ENCODE data around the gene ACSL3.
"Not testable (repeated sequence)": the region's sequence is repeated elsewhere in the genome, so short reads cannot be mapped to it uniquely, and the experiment has no call there.

Gene ACSL3

GRCh38 chr2:222860740-222861410, at the start of gene ACSL3:
Gene ACSL3, plus strand, starts transcription at chr2:222861036. Its CDS starts 47,737 bp downstream, at chr2:222908773.
- in situ Hi-C loops (cut with MboI; ENCODE audit: low pct_unique_long_range_greater_than_20kb, low sequenced_read_pairs): no loop called here
- DNase-seq: peak; percentile 93

GRCh38 chr2:222811828-222812227, 49.0 kb upstream of the ACSL3 start:
- in situ Hi-C loops (cut with MboI; ENCODE audit: low pct_unique_long_range_greater_than_20kb, low sequenced_read_pairs): no loop called here
- no peak for DNase-seq

- DNase-seq: no peak
- in situ Hi-C loops (cut with MboI; ENCODE audit: low pct_unique_long_range_greater_than_20kb, low sequenced_read_pairs): no loop called here
Observed at GRCh38 chr2:222813177-222813843, 47.5 kb upstream of the ACSL3 start.

- DNase-seq: no peak
- in situ Hi-C loops (cut with MboI; ENCODE audit: low pct_unique_long_range_greater_than_20kb, low sequenced_read_pairs): no loop called here
Observed at GRCh38 chr2:222819722-222820333, 41.0 kb upstream of the ACSL3 start.

- in situ Hi-C loops (cut with MboI; ENCODE audit: low pct_unique_long_range_greater_than_20kb, low sequenced_read_pairs): no loop called here
- no peak for DNase-seq
Observed at GRCh38 chr2:222823183-222823930, 37.5 kb upstream of the ACSL3 start.

GRCh38 chr2:222825031-222825430, 35.8 kb upstream of the ACSL3 start:
- in situ Hi-C loops (cut with MboI; ENCODE audit: low pct_unique_long_range_greater_than_20kb, low sequenced_read_pairs): no loop called here
- no peak for DNase-seq

GRCh38 chr2:222827417-222827816, 33.4 kb upstream of the ACSL3 start:
- in situ Hi-C loops (cut with MboI; ENCODE audit: low pct_unique_long_range_greater_than_20kb, low sequenced_read_pairs): no loop called here
- DNase-seq: no peak

- in situ Hi-C loops (cut with MboI; ENCODE audit: low pct_unique_long_range_greater_than_20kb, low sequenced_read_pairs): no loop called here
- no peak for DNase-seq
Observed at GRCh38 chr2:222828572-222828971, 32.3 kb upstream of the ACSL3 start.

- in situ Hi-C loops (cut with MboI; ENCODE audit: low pct_unique_long_range_greater_than_20kb, low sequenced_read_pairs): no loop called here
- DNase-seq: no peak
Observed at GRCh38 chr2:222830164-222830563, 30.7 kb upstream of the ACSL3 start.

GRCh38 chr2:222833410-222833809, 27.4 kb upstream of the ACSL3 start:
- no peak for DNase-seq
- in situ Hi-C loops (cut with MboI; ENCODE audit: low pct_unique_long_range_greater_than_20kb, low sequenced_read_pairs): no loop called here

GRCh38 chr2:222835143-222835822, 25.6 kb upstream of the ACSL3 start:
- in situ Hi-C loops (cut with MboI; ENCODE audit: low pct_unique_long_range_greater_than_20kb, low sequenced_read_pairs): no loop called here
- no peak for DNase-seq

GRCh38 chr2:222835823-222836151, 25.0 kb upstream of the ACSL3 start:
- in situ Hi-C loops (cut with MboI; ENCODE audit: low pct_unique_long_range_greater_than_20kb, low sequenced_read_pairs): no loop called here
- no peak for DNase-seq

GRCh38 chr2:222837643-222838056, 23.2 kb upstream of the ACSL3 start:
- in situ Hi-C loops (cut with MboI; ENCODE audit: low pct_unique_long_range_greater_than_20kb, low sequenced_read_pairs): no loop called here
- no peak for DNase-seq

GRCh38 chr2:222840060-222840802, 20.6 kb upstream of the ACSL3 start:
- in situ Hi-C loops (cut with MboI; ENCODE audit: low pct_unique_long_range_greater_than_20kb, low sequenced_read_pairs): no loop called here
- no peak for DNase-seq

GRCh38 chr2:222842491-222843174, 18.2 kb upstream of the ACSL3 start:
- in situ Hi-C loops (cut with MboI; ENCODE audit: low pct_unique_long_range_greater_than_20kb, low sequenced_read_pairs): no loop called here
- DNase-seq: peak; percentile 26

- no peak for DNase-seq
- in situ Hi-C loops (cut with MboI; ENCODE audit: low pct_unique_long_range_greater_than_20kb, low sequenced_read_pairs): no loop called here
Observed at GRCh38 chr2:222844323-222844722, 16.5 kb upstream of the ACSL3 start.

GRCh38 chr2:222845314-222845713, 15.5 kb upstream of the ACSL3 start:
- DNase-seq; in situ Hi-C loops (cut with MboI; ENCODE audit: low pct_unique_long_range_greater_than_20kb, low sequenced_read_pairs): not testable (repeated sequence)

- in situ Hi-C loops (cut with MboI; ENCODE audit: low pct_unique_long_range_greater_than_20kb, low sequenced_read_pairs): no loop called here
- no peak for DNase-seq
Observed at GRCh38 chr2:222846003-222846402, 14.8 kb upstream of the ACSL3 start.
